Panc1 (cell line): Measurements from ENCODE around the gene SDHAF4. TPM values are rescaled to one million over a fixed set of nuclear protein-coding genes. Genes with fewer than 3 reads are reported as not detected.

Source experiments
- ATAC-seq: fragments of 200-7000 bp; cut with Tn5 transposase; 2 replicates; pipeline ENCODE4 v1.9.1; 2020; ENCODE audit warnings: mild to moderate bottlenecking, moderate library complexity
- BruUV-seq: library from RNA; stranded (reverse); fragments of 400-500 nt; replicated peaks from 2 replicates; lab custom pipeline; 2021; lab: Mats Ljungman, UMichigan
- CTCF ChIA-PET: fragments of 300-600 bp; sonication (Branson Sonifier 250); formaldehyde crosslinking; loops from one replicate; lab custom pipeline; 2022; ENCODE audit warnings: antibody characterized with exemption; lab: Charles Lee
- POLR2A ChIA-PET: fragments of 300-600 bp; sonication (Branson Sonifier 250); formaldehyde crosslinking; loops from one replicate; lab custom pipeline; 2022; ENCODE audit warnings: antibody characterized with exemption; lab: Charles Lee
- DNase-seq: peaks from one replicate; pipeline ENCODE4 v3.0.0-alpha.2; 2010; ENCODE audit warnings: low read depth, low spot score
- H3K27ac ChIP-seq: 2 replicates; pipeline ENCODE4 v1.5.1; 2011; ENCODE audit warnings: mild to moderate bottlenecking, low read length, inconsistent platforms
- H3K27me3 ChIP-seq: fragments of 200-500 bp; sonication (Bioruptor generic); 2 replicates; pipeline ENCODE4 v1.6.0; 2014; ENCODE audit warnings: low read length, inconsistent platforms; ENCODE audit not compliant: control insufficient read depth, insufficient read depth
- H3K36me3 ChIP-seq: fragments of 200-500 bp; sonication (Bioruptor generic); 2 replicates; pipeline ENCODE4 v1.5.1; 2014; ENCODE audit warnings: inconsistent platforms, mild to moderate bottlenecking, low read length, moderate library complexity; ENCODE audit not compliant: control insufficient read depth, insufficient read depth
- H3K4me1 ChIP-seq: 2 replicates; pipeline ENCODE4 v1.5.1; 2011; ENCODE audit warnings: inconsistent platforms, mild to moderate bottlenecking, low read length, moderate library complexity; ENCODE audit not compliant: control insufficient read depth, insufficient read depth
- H3K4me3 ChIP-seq, 2 experiments: 2 replicates each; pipeline ENCODE4 v1.5.1; 2011 to 2012; ENCODE audit warnings: low read depth in 2 of 2, low read length in 2 of 2, mild to moderate bottlenecking in 2 of 2, inconsistent platforms in 1 of 2, moderate library complexity in 1 of 2
- H3K9me3 ChIP-seq: fragments of 200-500 bp; sonication (Bioruptor generic); 2 replicates; pipeline ENCODE4 v1.5.1; 2014; ENCODE audit warnings: low read depth, mild to moderate bottlenecking, inconsistent platforms, low read length, moderate library complexity; ENCODE audit not compliant: control insufficient read depth, insufficient read depth
- CTCF ChIP-seq: fragments of 450-650 bp; IDR thresholded peaks from 2 replicates; pipeline ENCODE4 v1.5.1; 2017; ENCODE audit warnings: mild to moderate bottlenecking
- POLR2AphosphoS5 ChIP-seq: IDR thresholded peaks from 2 replicates; pipeline ENCODE4 v1.6.1; 2012; ENCODE audit warnings: mild to moderate bottlenecking, low read depth, low read length, moderate library complexity
- SIN3A ChIP-seq: IDR thresholded peaks from 2 replicates; pipeline ENCODE4 v1.6.1; 2012; ENCODE audit warnings: low read depth, mild to moderate bottlenecking, low read length, moderate library complexity, borderline replicate concordance; ENCODE audit not compliant: insufficient read depth
- TCF7L2 ChIP-seq: IDR thresholded peaks from 2 replicates; pipeline ENCODE4 v1.6.1; 2011; ENCODE audit warnings: mild to moderate bottlenecking, low read depth, low read length, inconsistent platforms
- in situ Hi-C: cut with HindIII; loops from 2 replicates; pipeline ENCODE4 v1.10.0; 2016; ENCODE audit warnings: low sequenced_read_pairs, low pct_unique_long_range_greater_than_20kb
- intact Hi-C: fragments of 100-400 bp; cut with micrococcal nuclease; formaldehyde crosslinking; loops from one replicate; pipeline ENCODE4 v1.10.0; 2022; ENCODE audit not compliant: unreplicated experiment
- total RNA-seq: library from RNA; stranded (reverse); gene quantifications from one replicate; pipeline ENCODE4 v1.2.1, GENCODE V29; 2021; ENCODE audit not compliant: unreplicated experiment
- TF ChIP-seq, protein P1 (sequence below), 2 experiments: IDR thresholded peaks; 2 replicates each; pipeline ENCODE4 v1.6.1; 2011 to 2012; ENCODE audit warnings: low read depth in 2 of 2, control low read depth in 1 of 2, low read length in 1 of 2, mild to moderate bottlenecking in 1 of 2, moderate library complexity in 1 of 2; ENCODE audit not compliant: insufficient read depth in 1 of 2

Gene SDHAF4
- total RNA-seq, 1 experiment from 2014 or later: 14.4 TPM

GRCh38 chr6:70593118-70593486 lies 26.4 kb downstream of the SDHAF4 start:
- H3K27me3 ChIP-seq: no peaks in the 10 kb centered on the region
- DNase-seq (no peak), ATAC-seq (peak; percentile 38; the same call in 1 of the 2 replicates)
- POLR2A ChIA-PET: no interaction called here
- H3K27ac ChIP-seq: no peak overlapping the region
- H3K4me3 ChIP-seq: no peak overlapping the region
- no peaks in the 10 kb centered on the region for H3K9me3 ChIP-seq
- TF ChIP-seq, protein P1, sequence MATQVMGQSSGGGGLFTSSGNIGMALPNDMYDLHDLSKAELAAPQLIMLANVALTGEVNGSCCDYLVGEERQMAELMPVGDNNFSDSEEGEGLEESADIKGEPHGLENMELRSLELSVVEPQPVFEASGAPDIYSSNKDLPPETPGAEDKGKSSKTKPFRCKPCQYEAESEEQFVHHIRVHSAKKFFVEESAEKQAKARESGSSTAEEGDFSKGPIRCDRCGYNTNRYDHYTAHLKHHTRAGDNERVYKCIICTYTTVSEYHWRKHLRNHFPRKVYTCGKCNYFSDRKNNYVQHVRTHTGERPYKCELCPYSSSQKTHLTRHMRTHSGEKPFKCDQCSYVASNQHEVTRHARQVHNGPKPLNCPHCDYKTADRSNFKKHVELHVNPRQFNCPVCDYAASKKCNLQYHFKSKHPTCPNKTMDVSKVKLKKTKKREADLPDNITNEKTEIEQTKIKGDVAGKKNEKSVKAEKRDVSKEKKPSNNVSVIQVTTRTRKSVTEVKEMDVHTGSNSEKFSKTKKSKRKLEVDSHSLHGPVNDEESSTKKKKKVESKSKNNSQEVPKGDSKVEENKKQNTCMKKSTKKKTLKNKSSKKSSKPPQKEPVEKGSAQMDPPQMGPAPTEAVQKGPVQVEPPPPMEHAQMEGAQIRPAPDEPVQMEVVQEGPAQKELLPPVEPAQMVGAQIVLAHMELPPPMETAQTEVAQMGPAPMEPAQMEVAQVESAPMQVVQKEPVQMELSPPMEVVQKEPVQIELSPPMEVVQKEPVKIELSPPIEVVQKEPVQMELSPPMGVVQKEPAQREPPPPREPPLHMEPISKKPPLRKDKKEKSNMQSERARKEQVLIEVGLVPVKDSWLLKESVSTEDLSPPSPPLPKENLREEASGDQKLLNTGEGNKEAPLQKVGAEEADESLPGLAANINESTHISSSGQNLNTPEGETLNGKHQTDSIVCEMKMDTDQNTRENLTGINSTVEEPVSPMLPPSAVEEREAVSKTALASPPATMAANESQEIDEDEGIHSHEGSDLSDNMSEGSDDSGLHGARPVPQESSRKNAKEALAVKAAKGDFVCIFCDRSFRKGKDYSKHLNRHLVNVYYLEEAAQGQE (IDR thresholded peaks at IDR 0.05; ENCODE audit: insufficient read depth in 1 of 2, low read depth in 2 of 2, low read length in 1 of 2): no peak
- TF ChIP-seq POLR2AphosphoS5 (no peak), SIN3A (no peak), CTCF (no peak), TCF7L2 (no peak)
- intact Hi-C loops (no loop called here), in situ Hi-C loops (no loop called here)
- no peaks in the 10 kb centered on the region for H3K4me1 ChIP-seq
- H3K36me3 ChIP-seq: no peaks in the 10 kb centered on the region
- CTCF ChIA-PET: interaction anchor here (0.7 kb wide), 1 partner anchor 26 kb away, joined by 3 read pairs; no protein-coding TSS in a partner anchor
- BruUV-seq: no TSS peak

DNA sequence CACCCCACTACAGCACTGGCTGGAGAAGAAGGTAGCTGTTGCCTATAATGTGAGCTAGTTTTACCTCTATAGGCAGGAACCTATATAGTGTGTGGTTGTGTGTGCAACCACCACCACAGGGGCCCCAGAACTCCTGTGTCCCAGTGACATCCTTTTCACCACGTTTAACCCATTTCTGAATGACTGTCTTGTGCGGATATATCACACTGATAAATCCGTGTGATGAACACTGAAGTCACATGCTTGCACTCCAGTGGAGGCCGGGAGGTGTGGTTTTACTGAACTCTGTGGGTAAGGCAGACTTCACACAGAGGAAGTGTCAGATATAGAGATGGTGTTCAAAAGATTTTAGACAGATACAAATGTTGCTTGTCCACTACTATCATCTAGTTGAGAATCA lies 32.5 kb downstream of the SDHAF4 start:
- in situ Hi-C loops (no loop called here), intact Hi-C loops (no loop called here)
- POLR2A ChIA-PET: no interaction called here
- H3K9me3 ChIP-seq: no peaks in the 10 kb centered on the region
- no peak overlapping the region for H3K4me3 ChIP-seq
- no peaks in the 10 kb centered on the region for H3K4me1 ChIP-seq
- no peaks in the 10 kb centered on the region for H3K36me3 ChIP-seq
- TF ChIP-seq TCF7L2 (no peak), POLR2AphosphoS5 (no peak), CTCF (no peak), SIN3A (no peak)
- TF ChIP-seq, protein P1 (IDR thresholded peaks at IDR 0.05; ENCODE audit: insufficient read depth in 1 of 2, low read depth in 2 of 2, low read length in 1 of 2): no peak
- no TSS peak for BruUV-seq
- CTCF ChIA-PET: no interaction called here
- no peak overlapping the region for H3K27ac ChIP-seq
- no peak for DNase-seq
- no peaks in the 10 kb centered on the region for H3K27me3 ChIP-seq
- no peak for ATAC-seq
